Left forelimb (tissue), 1 donor: ENCODE results near the gene ERFL.

Experiments used
- DNase-seq: peaks from one replicate; pipeline ENCODE4 v3.0.0-alpha.2; 2018; ENCODE audit warnings: low spot score

ERFL gene

GRCh38 chr19:41912899-41913537 is 15.2 kb downstream of the ERFL start:
- no peak for DNase-seq

GRCh38 chr19:41911889-41912731 is 16.1 kb downstream of the ERFL start:
- no peak for DNase-seq

- no peak for DNase-seq
These were observed 17.0 kb downstream of the ERFL start for GRCh38 chr19:41910992-41911888.

- DNase-seq = no peak
These were observed 17.8 kb downstream of the ERFL start for GRCh38 chr19:41910240-41910991.

GRCh38 chr19:41909706-41910105 is 18.5 kb downstream of the ERFL start:
- DNase-seq = no peak

GRCh38 chr19:41908724-41909464 is 19.4 kb downstream of the ERFL start:
- DNase-seq = no peak

GRCh38 chr19:41907994-41908615 is 20.1 kb downstream of the ERFL start:
- no peak for DNase-seq

- DNase-seq = no peak
These were observed 21.2 kb downstream of the ERFL start for GRCh38 chr19:41906916-41907680.

- no peak for DNase-seq
These were observed 22.0 kb downstream of the ERFL start for GRCh38 chr19:41906271-41906670.

GRCh38 chr19:41905273-41906002 is 22.8 kb downstream of the ERFL start:
- no peak for DNase-seq

- DNase-seq = no peak
These were observed 24.0 kb downstream of the ERFL start for GRCh38 chr19:41904118-41904870.

GRCh38 chr19:41903193-41903953 is 24.9 kb downstream of the ERFL start:
- DNase-seq = no peak

GRCh38 chr19:41902594-41902993 is 25.7 kb downstream of the ERFL start:
- no peak for DNase-seq

GRCh38 chr19:41901707-41902360 is 26.4 kb downstream of the ERFL start:
- no peak for DNase-seq

GRCh38 chr19:41898235-41898634 is 30.0 kb downstream of the ERFL start:
- no peak for DNase-seq

GRCh38 chr19:41897820-41898219 is 30.4 kb downstream of the ERFL start:
- DNase-seq = no peak

GRCh38 chr19:41897181-41897580 is 31.1 kb downstream of the ERFL start:
- DNase-seq = no peak
